Fibroblast of pulmonary artery (primary cell): Measurements from ENCODE around the gene PDZD2.

Experiments used
- DNase-seq: peaks from one replicate; pipeline ENCODE4 v3.0.0-alpha.2; 2010; ENCODE audit warnings: low read depth
- H3K4me3 ChIP-seq: replicated peaks from 2 replicates; pipeline ENCODE4 v1.5.1; 2011; ENCODE audit warnings: low read depth, mild to moderate bottlenecking, control low read depth, low read length, moderate library complexity
- TF ChIP-seq, protein P1 (sequence below): IDR thresholded peaks from 2 replicates; pipeline ENCODE4 v1.5.1; 2011; ENCODE audit warnings: mild to moderate bottlenecking, control low read depth, low read length, inconsistent platforms; ENCODE audit errors: missing control alignments

The PDZD2 gene

DNA sequence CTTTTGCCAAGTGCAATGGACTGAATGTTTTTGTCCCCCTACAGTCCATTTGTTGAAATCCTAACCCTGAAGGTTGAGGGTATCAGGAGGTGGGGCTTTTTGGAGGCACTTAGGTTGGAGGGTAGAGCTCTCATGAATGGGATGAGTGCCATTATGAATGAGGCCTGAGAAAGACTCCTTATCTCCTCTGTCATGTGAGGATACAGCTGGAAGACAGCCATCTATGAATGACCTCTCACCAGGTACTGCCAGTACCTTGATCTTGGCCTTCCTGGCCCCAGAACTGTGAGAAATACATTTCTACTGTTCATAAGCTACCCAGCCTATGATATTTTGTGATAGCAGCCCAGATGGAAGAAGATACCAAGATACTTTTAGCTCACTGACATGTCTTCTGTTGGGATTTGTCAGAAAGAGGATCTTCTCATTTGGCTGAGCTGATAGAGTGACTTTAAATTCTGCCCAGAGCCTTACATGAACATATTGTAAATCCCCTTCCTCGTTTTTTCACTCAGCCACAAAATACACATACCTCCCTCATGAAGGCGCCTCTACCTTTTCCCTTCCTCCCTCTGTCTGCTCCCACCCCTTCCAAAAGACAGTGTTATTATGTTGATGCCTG lies 256.4 kb downstream of the PDZD2 start:
- H3K4me3 ChIP-seq: no peak overlapping the region
- DNase-seq: no peak
- TF ChIP-seq, protein P1, sequence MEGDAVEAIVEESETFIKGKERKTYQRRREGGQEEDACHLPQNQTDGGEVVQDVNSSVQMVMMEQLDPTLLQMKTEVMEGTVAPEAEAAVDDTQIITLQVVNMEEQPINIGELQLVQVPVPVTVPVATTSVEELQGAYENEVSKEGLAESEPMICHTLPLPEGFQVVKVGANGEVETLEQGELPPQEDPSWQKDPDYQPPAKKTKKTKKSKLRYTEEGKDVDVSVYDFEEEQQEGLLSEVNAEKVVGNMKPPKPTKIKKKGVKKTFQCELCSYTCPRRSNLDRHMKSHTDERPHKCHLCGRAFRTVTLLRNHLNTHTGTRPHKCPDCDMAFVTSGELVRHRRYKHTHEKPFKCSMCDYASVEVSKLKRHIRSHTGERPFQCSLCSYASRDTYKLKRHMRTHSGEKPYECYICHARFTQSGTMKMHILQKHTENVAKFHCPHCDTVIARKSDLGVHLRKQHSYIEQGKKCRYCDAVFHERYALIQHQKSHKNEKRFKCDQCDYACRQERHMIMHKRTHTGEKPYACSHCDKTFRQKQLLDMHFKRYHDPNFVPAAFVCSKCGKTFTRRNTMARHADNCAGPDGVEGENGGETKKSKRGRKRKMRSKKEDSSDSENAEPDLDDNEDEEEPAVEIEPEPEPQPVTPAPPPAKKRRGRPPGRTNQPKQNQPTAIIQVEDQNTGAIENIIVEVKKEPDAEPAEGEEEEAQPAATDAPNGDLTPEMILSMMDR: no peak

DNA sequence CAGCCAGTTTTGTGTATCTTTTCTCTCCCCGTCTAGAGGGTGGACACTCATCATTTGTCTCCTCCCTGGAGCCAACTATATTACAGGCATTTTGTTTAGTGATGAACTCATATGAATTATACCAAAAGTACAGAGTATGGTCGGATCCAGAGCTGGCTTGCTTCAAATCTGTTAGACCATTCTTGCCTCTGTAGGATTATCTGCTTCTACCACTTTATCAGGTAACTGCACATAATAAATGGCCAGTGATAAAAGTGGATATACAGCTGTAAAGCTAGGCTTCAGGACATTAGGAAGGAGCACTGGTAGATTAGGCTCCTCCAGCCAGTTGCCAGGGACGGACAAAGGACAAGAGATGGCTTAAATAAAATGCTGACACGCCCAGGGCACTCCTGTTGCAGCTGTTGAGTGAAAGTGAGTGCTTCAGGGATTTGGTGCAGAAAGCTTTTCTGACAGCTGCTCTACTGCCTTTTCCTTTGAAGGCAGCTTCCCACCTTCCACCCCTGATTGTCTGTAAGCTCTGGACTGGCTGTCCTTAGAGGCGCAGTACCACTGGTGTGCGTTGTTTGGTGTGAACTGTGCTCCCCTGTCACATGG lies 259.2 kb downstream of the PDZD2 start:
- no peak overlapping the region for H3K4me3 ChIP-seq
- no peak for DNase-seq
- TF ChIP-seq, protein P1: no peak

GRCh38 chr5:31900296-31900865 lies 261.4 kb downstream of the PDZD2 start:
- no peak overlapping the region for H3K4me3 ChIP-seq
- TF ChIP-seq, protein P1: no peak
- DNase-seq: no peak

DNA sequence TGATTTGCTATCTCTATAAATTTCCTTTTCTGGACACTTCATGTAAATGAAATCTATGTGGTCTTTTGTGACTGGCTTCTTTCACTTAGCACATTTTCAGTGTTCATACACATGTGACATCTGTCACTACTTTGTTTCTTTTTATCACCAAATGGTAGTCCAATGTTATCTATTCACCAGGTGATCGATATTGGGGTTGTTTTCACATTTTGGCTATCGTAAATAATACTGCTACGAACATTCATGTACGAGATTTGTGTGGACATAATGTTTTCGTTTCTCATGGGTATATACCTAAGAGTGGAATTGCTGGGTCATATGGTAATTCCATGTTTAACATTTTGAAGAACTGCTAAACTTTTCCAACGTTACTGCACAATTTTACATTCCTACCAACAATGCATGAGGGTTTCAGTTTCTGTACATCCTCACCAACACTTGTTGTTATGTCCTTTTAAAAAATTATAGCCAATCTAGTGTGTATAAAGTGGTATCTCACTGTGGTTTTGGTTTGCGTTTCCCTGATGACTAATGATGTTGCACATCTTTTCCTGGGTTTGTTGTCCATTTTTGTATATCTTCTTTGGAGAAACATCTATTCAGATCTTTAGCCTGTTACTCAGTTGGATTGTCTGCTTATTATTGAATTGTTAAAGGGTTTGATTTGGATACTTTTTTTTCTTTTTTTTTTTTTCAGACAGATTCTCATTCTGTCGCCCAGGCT lies 263.0 kb downstream of the PDZD2 start:
- H3K4me3 ChIP-seq: no peak overlapping the region
- TF ChIP-seq, protein P1: no peak
- DNase-seq: peak; percentile 4

DNA sequence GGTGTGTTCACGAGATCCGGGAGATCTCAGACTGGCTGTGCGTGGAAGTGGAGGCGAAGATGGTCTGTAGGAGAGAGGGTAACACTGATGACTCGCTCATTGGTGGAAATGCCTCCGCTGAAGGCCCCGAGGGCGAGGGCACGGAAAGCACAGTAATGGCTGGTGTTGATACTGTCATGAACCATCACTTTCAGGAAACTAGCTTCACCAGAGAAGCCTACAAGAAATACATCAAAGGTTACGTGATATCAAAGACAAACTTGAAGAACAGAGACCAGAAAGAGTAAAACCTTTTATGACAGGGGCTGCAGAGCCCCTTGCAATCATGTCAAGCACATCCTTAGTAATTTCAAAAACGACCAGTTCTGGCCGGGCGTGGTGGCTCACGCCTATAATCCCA lies 269.5 kb downstream of the PDZD2 start:
- no peak for DNase-seq
- TF ChIP-seq, protein P1: no peak
- no peak overlapping the region for H3K4me3 ChIP-seq

- no peak overlapping the region for H3K4me3 ChIP-seq
- TF ChIP-seq, protein P1: no peak
- no peak for DNase-seq
These were observed 270.1 kb downstream of the PDZD2 start for GRCh38 chr5:31909073-31909472.
